Measurements from ENCODE around the gene ATXN2. TPM values are rescaled to one million over a fixed set of nuclear protein-coding genes. Genes with fewer than 3 reads are reported as not detected.

Gene ATXN2
- total and polyA plus RNA-seq, 9 of the 15 experiments (the other 6 are each of a cell fraction or from before 2014, with no cell fraction given), result 16.8 to 67.8 (median 29.3) TPM

GRCh38 chr12:111624540-111624939 lies 25.4 kb upstream of the ATXN2 start:
- 28% methylated on average over 8 of the region's 8 CpGs for WGBS (ENCODE audit: insufficient coverage, low coverage, missing lambda C conversion rate)
- peak; percentile 45 to 68 (median 59) for DNase-seq (ENCODE audit: extremely low read depth in 1 of 4, low spot score in 3 of 4)
- Histone ChIP-seq H3K4me3 (no peak overlapping the region), H3K36me3 (ENCODE audit: control insufficient read depth, insufficient read depth, low read length) (no peaks in the 10 kb centered on the region), H3K4me2 (ENCODE audit: insufficient read depth, low read length) (peak overlapping the region; percentile 28; the same call in 1 of the 2 replicates), H3K4me1 (replicated peaks in 1 of 2; ENCODE audit: control insufficient read depth in 2 of 2, insufficient read depth in 2 of 2, low read length in 2 of 2) (peaks cover 3 to 12% of the 10 kb centered on the region in 2 experiments; a peak in 3 of 5 replicates), H3K27me3 (ENCODE audit: control insufficient read depth in 2 of 2, insufficient read depth in 2 of 2, low read length in 2 of 2) (no peaks in the 10 kb centered on the region), H3K79me2 (ENCODE audit: control insufficient read depth, insufficient read depth, low read length) (no peaks in the 10 kb centered on the region), H3K9me3 (replicated peaks; ENCODE audit: control insufficient read depth, insufficient read depth, low read depth, low read length) (no peaks in the 10 kb centered on the region), H3K27ac (ENCODE audit: extremely low read depth, low read depth, low read length) (no peak overlapping the region; the same call in 2 of the 3 replicates), H4K20me1 (replicated peaks; ENCODE audit: control insufficient read depth, insufficient read depth, low read length) (no peaks in the 10 kb centered on the region), H3K9ac (ENCODE audit: insufficient read depth in 1 of 2, low read depth in 2 of 2, low read length in 2 of 2) (peak overlapping the region; percentile 0 to 82; a peak in 3 of 4 replicates), H2AFZ (ENCODE audit: low read depth, low read length) (peak overlapping the region; percentile 73), H3K9me1 (ENCODE audit: control insufficient read depth, insufficient read depth, low read length) (no peaks in the 10 kb centered on the region)
- BruUV-seq (replicated peaks), result no TSS peak
- in situ Hi-C loops (cut with MboI), result no loop called here
- ATAC-seq, result peak; percentile 94
- POLR2A ChIA-PET, result interaction anchor here (1.3 kb wide), 1 partner anchor 13 kb away, joined by 5 read pairs; no protein-coding TSS in a partner anchor
- FAIRE-seq, result peak; percentile 72
- intact Hi-C loops (cut with micrococcal nuclease), result no loop called here
- CTCF ChIA-PET (ENCODE audit: low intra/inter-chr PET ratio), result no interaction called here
- TF ChIP-seq, protein P1, sequence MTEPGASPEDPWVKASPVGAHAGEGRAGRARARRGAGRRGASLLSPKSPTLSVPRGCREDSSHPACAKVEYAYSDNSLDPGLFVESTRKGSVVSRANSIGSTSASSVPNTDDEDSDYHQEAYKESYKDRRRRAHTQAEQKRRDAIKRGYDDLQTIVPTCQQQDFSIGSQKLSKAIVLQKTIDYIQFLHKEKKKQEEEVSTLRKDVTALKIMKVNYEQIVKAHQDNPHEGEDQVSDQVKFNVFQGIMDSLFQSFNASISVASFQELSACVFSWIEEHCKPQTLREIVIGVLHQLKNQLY (CRISPR knock-in tag; conservative IDR thresholded peaks at IDR 0.05), result no peak
- TF ChIP-seq, protein P2, sequence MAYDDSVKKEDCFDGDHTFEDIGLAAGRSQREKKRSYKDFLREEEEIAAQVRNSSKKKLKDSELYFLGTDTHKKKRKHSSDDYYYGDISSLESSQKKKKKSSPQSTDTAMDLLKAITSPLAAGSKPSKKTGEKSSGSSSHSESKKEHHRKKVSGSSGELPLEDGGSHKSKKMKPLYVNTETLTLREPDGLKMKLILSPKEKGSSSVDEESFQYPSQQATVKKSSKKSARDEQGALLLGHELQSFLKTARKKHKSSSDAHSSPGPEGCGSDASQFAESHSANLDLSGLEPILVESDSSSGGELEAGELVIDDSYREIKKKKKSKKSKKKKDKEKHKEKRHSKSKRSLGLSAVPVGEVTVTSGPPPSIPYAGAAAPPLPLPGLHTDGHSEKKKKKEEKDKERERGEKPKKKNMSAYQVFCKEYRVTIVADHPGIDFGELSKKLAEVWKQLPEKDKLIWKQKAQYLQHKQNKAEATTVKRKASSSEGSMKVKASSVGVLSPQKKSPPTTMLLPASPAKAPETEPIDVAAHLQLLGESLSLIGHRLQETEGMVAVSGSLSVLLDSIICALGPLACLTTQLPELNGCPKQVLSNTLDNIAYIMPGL (CRISPR knock-in tag; IDR thresholded peaks at IDR 0.05), result no peak
- TF ChIP-seq, protein P3, sequence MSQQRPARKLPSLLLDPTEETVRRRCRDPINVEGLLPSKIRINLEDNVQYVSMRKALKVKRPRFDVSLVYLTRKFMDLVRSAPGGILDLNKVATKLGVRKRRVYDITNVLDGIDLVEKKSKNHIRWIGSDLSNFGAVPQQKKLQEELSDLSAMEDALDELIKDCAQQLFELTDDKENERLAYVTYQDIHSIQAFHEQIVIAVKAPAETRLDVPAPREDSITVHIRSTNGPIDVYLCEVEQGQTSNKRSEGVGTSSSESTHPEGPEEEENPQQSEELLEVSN (IDR thresholded peaks at IDR 0.05; ENCODE audit: borderline replicate concordance in 1 of 2, extremely low read depth in 1 of 2, insufficient read depth in 1 of 2, insufficient read length in 1 of 2, low read depth in 1 of 2, low read length in 1 of 2, poor library complexity in 1 of 2, severe bottlenecking in 1 of 2), result peak; percentile 54 to 79
- TF ChIP-seq ZNF699 (CRISPR knock-in tag; IDR thresholded peaks at IDR 0.05; ENCODE audit: insufficient replicate concordance) (no peak), ILF3 (IDR thresholded peaks at IDR 0.05; ENCODE audit: borderline replicate concordance) (no peak), COPS2 (conservative IDR thresholded peaks at IDR 0.05) (no peak), DDX20 (tag; IDR thresholded peaks at IDR 0.05; ENCODE audit: low read depth) (no peak), ZNF395 (CRISPR knock-in tag; IDR thresholded peaks at IDR 0.05) (no peak), ZNF347 (CRISPR knock-in tag; IDR thresholded peaks at IDR 0.05; ENCODE audit: low read depth) (no peak), HSF4 (CRISPR knock-in tag; IDR thresholded peaks at IDR 0.05; ENCODE audit: borderline replicate concordance) (no peak), PHF8 (IDR thresholded peaks at IDR 0.05; ENCODE audit: borderline replicate concordance, low read length) (no peak), SIRT6 (IDR thresholded peaks at IDR 0.05; ENCODE audit: low read depth, low read length) (no peak), SREBF2 (CRISPR knock-in tag; IDR thresholded peaks at IDR 0.05) (no peak), ZNF239 (CRISPR knock-in tag; IDR thresholded peaks at IDR 0.05) (no peak), ZNF143 (CRISPR knock-in tag; IDR thresholded peaks at IDR 0.05) (no peak), CCAR2 (IDR thresholded peaks at IDR 0.05; ENCODE audit: low read depth, low read length) (no peak), CSDE1 (IDR thresholded peaks at IDR 0.05) (no peak)

Measured in K562 (cell line).